Esophagus muscularis mucosa (tissue), 4 donors: Measurements from ENCODE around the gene LACRT. TPM values are rescaled to one million over a fixed set of nuclear protein-coding genes. Genes with fewer than 3 reads are reported as not detected.

Experiments
- DNase-seq: peaks from one replicate; pipeline ENCODE4 v3.0.0-alpha.2; 2017; ENCODE audit errors: extremely low spot score
- H3K27ac ChIP-seq, 4 donors: fragments of 200-600 bp; sonication (generic); replicated peaks in 1 of 4; 1 replicate in 3 of 4; 2 replicates in 1 of 4; pipeline ENCODE4 v1.5.1; 2016 to 2019; ENCODE audit warnings: mild to moderate bottlenecking in 1 of 4
- H3K27me3 ChIP-seq, 4 donors: fragments of 200-600 bp; sonication (generic); one replicate each; pipeline versions ENCODE4 v1.5.1 to v1.6.0; 2016 to 2019
- H3K36me3 ChIP-seq, 4 donors: fragments of 200-600 bp; sonication (generic); one replicate each; pipeline ENCODE4 v1.5.1; 2016 to 2019
- H3K4me1 ChIP-seq, 4 donors: fragments of 200-600 bp; sonication (generic); one replicate each; pipeline ENCODE4 v1.5.1; 2016 to 2019
- H3K4me3 ChIP-seq, 4 donors: fragments of 200-600 bp; sonication (generic); 1 replicate in 2 of 4; 2 replicates in 2 of 4; pipeline ENCODE4 v1.5.1; 2016 to 2019; ENCODE audit warnings: mild to moderate bottlenecking in 4 of 4, moderate library complexity in 1 of 4
- H3K9me3 ChIP-seq, 4 donors: fragments of 200-600 bp; sonication (generic); 1 replicate in 3 of 4; 2 replicates in 1 of 4; pipeline ENCODE4 v1.5.1; 2016 to 2019
- CTCF ChIP-seq, 3 experiments: fragments of 200-600 bp in 2 of 3; fragments of 450-650 bp in 1 of 3; sonication (generic) in 2 of 3; IDR thresholded peaks; one replicate each; pipeline ENCODE4 v1.5.1; 2017 to 2019; ENCODE audit warnings: antibody characterized with exemption in 3 of 3, mild to moderate bottlenecking in 2 of 3, moderate library complexity in 1 of 3
- EP300 ChIP-seq: sonication (generic); formaldehyde crosslinking; IDR thresholded peaks from one replicate; pipeline ENCODE4 v1.6.1; 2017; ENCODE audit warnings: antibody characterized with exemption
- POLR2A ChIP-seq: fragments of 450-650 bp; IDR thresholded peaks from one replicate; pipeline ENCODE4 v1.6.1; 2017; ENCODE audit warnings: antibody characterized with exemption, moderate library complexity, mild to moderate bottlenecking, low read depth
- POLR2AphosphoS5 ChIP-seq, 2 donors: sonication (generic); formaldehyde crosslinking; IDR thresholded peaks; one replicate each; pipeline ENCODE4 v1.6.1; 2017; ENCODE audit warnings: antibody characterized with exemption in 2 of 2
- WGBS: methylation state at CpG from one replicate; pipeline ENCODE4 v1.1.5; 2018; 5-methylcytosine and 5-hydroxymethylcytosine counted together
- intact Hi-C: fragments of 100-400 bp; cut with DNase I; formaldehyde crosslinking; loops from one replicate; pipeline ENCODE4 v1.15.1; 2023
- total RNA-seq, 4 donors: library from RNA; depleted of rRNA; stranded (reverse); fragments of >200 nt; gene quantifications; one replicate each; pipeline versions ENCODE4 v1.1.0 to v1.2.1, GENCODE V29; 2016

The LACRT gene
- total RNA-seq, 4 donors from 2014 or later: not detected

GRCh38 chr12:54628186-54628846, 6.4 kb downstream of the LACRT start:
- no peaks in the 10 kb centered on the region for H3K4me1 ChIP-seq
- intact Hi-C loops: no loop called here
- no peak overlapping the region for H3K27ac ChIP-seq
- 96% methylated on average over 3 of the region's 3 CpGs for WGBS
- TF ChIP-seq CTCF (IDR thresholded peaks at IDR 0.05) (no peak), POLR2A (no peak), EP300 (no peak), POLR2AphosphoS5 (IDR thresholded peaks at IDR 0.05) (no peak)
- H3K4me3 ChIP-seq: no peak overlapping the region
- H3K36me3 ChIP-seq: no peaks in the 10 kb centered on the region
- DNase-seq: no peak
- peaks cover 0 to 43% (median 0%) of the 10 kb centered on the region in 4 donors for H3K27me3 ChIP-seq
- peaks cover 0 to 3% (median 0%) of the 10 kb centered on the region in 4 donors for H3K9me3 ChIP-seq

GRCh38 chr12:54627304-54627703, 7.4 kb downstream of the LACRT start:
- TF ChIP-seq POLR2AphosphoS5 (IDR thresholded peaks at IDR 0.05): no peak
- no peak for TF ChIP-seq EP300
- no peak for TF ChIP-seq CTCF (IDR thresholded peaks at IDR 0.05)
- no peak for TF ChIP-seq POLR2A
- peaks cover 0 to 40% (median 0%) of the 10 kb centered on the region in 4 donors for H3K27me3 ChIP-seq
- no peaks in the 10 kb centered on the region for H3K36me3 ChIP-seq
- peaks cover 0 to 3% (median 0%) of the 10 kb centered on the region in 4 donors for H3K9me3 ChIP-seq
- H3K4me1 ChIP-seq: no peaks in the 10 kb centered on the region
- 84% methylated on average over 3 of the region's 3 CpGs for WGBS
- intact Hi-C loops: no loop called here
- H3K27ac ChIP-seq: no peak overlapping the region
- DNase-seq: no peak
- no peak overlapping the region for H3K4me3 ChIP-seq

GRCh38 chr12:54625598-54625997, 9.1 kb downstream of the LACRT start:
- no peak overlapping the region for H3K4me3 ChIP-seq

GRCh38 chr12:54624315-54625279, 10.1 kb downstream of the LACRT start:
- DNase-seq: no peak
- H3K4me3 ChIP-seq: no peak overlapping the region
- intact Hi-C loops: no loop called here
- no peaks in the 10 kb centered on the region for H3K36me3 ChIP-seq
- TF ChIP-seq CTCF (IDR thresholded peaks at IDR 0.05): no peak
- TF ChIP-seq EP300: no peak
- TF ChIP-seq POLR2A: no peak
- no peak for TF ChIP-seq POLR2AphosphoS5 (IDR thresholded peaks at IDR 0.05)
- H3K27me3 ChIP-seq: peaks cover 0 to 36% (median 0%) of the 10 kb centered on the region in 4 donors
- peaks cover 0 to 3% (median 0%) of the 10 kb centered on the region in 4 donors for H3K9me3 ChIP-seq
- H3K4me1 ChIP-seq: no peaks in the 10 kb centered on the region
- 47% methylated on average over 5 of the region's 5 CpGs for WGBS
- no peak overlapping the region for H3K27ac ChIP-seq

More at GRCh38 chr12:54625598-54625997, 9.1 kb downstream of the LACRT start:
- H3K9me3 ChIP-seq: peaks cover 0 to 3% (median 0%) of the 10 kb centered on the region in 4 donors
- no peak overlapping the region for H3K27ac ChIP-seq
- intact Hi-C loops: no loop called here
- H3K36me3 ChIP-seq: no peaks in the 10 kb centered on the region
- peaks cover 0 to 40% (median 0%) of the 10 kb centered on the region in 4 donors for H3K27me3 ChIP-seq
- TF ChIP-seq EP300: no peak
- no peak for TF ChIP-seq POLR2AphosphoS5 (IDR thresholded peaks at IDR 0.05)
- TF ChIP-seq POLR2A: no peak
- no peak for TF ChIP-seq CTCF (IDR thresholded peaks at IDR 0.05)
- no peaks in the 10 kb centered on the region for H3K4me1 ChIP-seq
- DNase-seq: no peak
